Measurements from ENCODE around the gene FAM187B. TPM values are rescaled to one million over a fixed set of nuclear protein-coding genes. Genes with fewer than 3 reads are reported as not detected.

FAM187B gene
- total RNA-seq, 4 donors from 2014 or later: not detected

DNA sequence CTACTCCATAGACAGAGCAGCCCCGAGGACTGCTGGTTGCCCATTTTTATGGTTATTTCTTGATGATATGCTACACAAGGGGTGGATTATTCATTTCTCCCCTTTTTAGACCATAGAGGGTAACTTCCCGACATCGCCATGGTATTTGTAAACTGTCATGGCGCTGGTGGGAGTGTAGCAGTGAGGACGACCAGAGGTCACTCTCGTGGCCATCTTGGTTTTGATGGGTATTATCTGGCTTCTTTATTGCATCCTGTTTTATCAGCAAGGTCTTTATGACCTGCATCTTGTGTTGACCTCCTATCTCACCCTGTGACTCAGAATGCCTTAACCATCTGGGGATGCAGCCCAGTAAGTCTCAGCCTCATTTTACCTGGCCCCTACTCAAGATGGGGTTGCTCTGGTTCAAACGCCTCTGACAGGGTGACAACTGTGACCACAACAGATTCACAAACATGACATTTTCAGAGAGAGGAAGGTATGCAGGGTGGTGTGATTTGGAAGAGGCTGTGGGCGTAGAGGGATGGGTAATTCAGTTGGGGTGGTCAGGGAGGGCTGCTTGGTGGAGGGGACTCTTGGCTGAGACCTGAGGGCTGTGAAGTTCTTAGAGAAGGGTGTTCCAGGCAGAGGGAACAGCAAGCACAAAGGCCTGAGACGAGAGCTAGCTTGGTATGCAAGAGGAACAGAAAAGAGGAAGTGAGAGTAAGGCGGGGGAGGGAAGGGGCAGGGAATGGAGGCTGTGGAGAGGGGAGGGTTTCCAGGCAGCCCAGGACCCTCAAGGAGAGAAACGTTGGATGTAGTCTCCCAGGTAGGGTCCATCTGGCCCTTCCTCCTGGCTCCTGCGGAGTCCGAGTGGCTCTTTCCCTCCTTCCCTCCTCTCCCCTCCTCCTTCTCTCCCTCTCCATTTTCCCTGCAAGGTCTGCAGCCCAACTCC lies 23.5 kb downstream of the FAM187B start:
- TF ChIP-seq, protein P1, sequence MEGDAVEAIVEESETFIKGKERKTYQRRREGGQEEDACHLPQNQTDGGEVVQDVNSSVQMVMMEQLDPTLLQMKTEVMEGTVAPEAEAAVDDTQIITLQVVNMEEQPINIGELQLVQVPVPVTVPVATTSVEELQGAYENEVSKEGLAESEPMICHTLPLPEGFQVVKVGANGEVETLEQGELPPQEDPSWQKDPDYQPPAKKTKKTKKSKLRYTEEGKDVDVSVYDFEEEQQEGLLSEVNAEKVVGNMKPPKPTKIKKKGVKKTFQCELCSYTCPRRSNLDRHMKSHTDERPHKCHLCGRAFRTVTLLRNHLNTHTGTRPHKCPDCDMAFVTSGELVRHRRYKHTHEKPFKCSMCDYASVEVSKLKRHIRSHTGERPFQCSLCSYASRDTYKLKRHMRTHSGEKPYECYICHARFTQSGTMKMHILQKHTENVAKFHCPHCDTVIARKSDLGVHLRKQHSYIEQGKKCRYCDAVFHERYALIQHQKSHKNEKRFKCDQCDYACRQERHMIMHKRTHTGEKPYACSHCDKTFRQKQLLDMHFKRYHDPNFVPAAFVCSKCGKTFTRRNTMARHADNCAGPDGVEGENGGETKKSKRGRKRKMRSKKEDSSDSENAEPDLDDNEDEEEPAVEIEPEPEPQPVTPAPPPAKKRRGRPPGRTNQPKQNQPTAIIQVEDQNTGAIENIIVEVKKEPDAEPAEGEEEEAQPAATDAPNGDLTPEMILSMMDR (IDR thresholded peaks at IDR 0.05; ENCODE audit: low read depth): no peak

DNA sequence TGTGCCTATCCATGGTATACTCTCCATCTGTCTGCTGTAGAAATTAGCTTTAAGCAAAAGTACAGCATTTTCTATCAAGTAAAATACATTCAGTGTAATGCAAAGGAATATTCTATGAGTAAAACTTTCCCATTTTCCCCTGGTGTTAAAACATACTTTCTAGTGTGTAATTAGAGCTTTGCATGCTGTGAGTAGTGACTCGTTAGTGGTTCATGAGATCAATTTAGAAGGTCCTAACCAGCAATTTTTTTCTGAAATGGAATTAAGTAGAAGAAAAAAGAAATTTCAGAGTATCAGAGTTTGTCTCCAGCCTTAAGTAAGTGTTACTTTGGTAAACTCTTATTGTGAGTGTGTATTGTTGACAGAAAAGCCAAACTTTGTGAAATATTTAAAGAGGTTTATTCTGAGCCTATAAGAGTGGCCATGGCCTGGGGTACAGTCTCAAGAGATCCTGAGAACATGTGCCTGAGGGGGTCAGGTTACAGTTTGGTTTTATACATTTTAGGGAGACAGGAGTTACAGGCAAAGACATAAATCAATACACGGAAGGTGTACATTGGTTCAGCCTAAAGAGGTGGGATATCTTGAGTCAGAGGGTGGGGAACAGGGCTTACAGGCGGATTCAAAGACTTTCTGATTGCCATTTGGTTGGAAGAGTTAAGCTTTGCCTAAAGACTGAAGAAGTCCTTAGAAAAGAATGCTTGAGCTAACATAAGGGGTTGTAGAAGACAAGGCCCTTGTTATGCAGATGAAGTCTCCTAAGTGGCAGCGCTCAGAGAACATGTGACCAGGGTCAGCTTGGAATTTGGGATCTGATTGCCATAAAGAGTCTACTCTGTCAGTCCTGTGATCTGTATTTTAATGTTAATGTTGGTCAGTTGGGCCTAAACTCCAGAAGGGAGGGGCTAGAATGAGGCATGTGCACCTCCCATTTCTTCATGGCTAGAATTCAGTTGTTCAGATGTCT lies 25.5 kb downstream of the FAM187B start:
- TF ChIP-seq, protein P1 (IDR thresholded peaks at IDR 0.05; ENCODE audit: low read depth): no peak

DNA sequence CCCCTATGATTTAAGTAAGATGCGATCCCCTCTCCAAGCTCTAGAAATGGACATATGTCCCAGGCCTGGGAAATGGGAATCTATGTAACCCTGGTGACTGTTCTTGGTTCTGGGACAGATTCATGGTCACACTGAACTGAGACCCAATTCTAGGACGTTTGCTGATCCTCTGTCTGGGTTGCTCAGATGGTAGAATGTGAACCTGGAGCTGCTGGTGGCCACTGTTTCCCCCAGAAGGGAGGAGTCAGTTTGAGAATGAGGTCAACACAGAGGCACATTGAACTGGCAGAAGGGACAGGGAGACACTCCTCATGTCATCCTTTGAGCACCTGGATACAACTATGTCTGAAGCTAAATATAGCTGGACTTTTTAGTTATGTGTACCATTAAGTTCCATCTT lies 29.1 kb downstream of the FAM187B start:
- TF ChIP-seq, protein P1 (IDR thresholded peaks at IDR 0.05; ENCODE audit: low read depth): no peak

DNA sequence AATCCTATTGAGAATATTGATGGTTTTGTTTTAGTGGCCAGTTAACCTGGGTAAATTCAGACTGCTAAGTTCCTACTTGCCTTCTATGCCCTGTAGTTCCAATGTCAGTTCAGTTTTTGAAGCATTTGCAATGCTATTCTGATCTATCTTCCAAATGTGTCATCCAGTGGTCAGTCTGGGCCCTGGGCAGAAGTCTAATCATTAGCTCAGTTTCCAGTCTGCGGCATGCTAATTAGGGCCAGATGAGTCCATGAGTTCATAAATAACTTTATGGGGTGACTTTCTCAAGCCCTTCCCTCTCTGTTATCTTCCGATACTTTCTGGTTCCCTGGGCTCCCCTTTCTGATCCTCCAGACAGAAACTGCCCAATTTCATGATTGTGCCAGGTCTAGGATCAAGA lies 32.7 kb downstream of the FAM187B start:
- TF ChIP-seq, protein P1 (IDR thresholded peaks at IDR 0.05; ENCODE audit: low read depth): no peak

DNA sequence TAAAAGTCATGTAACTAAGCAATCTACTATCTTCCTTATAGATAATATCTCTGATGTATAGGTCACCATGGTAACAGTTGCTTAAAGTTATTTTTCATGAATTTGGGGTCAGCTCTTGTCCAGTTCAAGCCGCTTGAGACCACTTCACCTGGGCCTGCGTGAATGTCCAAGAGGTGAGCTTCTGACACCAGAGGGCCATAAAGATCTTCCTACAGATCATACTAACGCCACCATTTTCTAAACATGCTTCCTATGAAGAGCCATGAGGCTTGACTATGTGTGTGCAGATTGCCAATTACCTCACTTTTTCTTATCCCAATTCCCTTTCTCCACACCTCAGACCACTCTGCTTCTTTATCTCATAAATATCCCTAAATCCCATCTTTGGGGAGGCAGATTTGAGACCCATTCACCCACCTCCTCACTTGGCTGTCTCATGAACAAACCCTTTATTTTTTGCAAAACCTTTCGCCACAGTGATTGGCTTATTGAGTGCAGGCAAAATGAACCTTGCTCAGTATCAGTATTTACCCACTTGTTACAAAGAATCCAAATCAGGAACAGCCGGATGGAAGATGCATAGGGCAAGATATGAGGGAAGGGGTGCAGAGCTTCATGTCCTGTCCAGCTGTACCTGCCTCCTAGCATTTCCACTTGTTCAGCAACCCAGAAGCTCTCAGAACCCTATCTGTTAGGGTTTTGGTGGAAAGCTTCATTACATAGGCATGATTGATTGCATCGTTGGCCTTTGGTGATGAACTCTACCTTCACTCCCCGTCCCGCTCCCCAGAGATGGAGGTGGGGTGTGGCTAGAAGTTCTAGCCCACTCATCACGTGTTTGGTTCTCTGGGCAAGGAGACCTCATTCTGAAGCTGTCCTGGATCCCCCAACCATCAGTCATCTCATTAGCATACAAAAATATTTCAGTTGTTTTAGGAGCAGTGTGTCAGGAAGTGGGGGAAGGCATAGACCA lies 34.2 kb downstream of the FAM187B start:
- TF ChIP-seq, protein P1 (IDR thresholded peaks at IDR 0.05; ENCODE audit: low read depth): no peak

DNA sequence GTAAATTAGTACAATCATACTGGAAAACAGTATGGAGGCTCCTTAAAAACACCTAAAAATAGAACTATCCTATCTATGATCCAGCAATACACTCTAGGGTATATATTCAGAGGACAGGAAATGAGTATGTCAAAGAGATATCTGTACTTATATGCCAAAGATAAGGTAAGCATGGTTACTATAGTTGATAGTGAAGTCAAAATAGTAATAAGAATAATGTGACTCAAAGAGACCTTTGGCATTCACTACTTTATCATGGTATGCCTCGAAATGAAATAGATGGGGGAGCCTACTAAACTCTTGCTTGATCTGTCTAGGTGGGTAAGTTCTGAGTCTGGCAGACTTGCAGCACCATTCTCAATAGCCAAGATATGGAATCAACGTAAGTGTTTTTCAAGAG lies 43.7 kb downstream of the FAM187B start:
- TF ChIP-seq, protein P1 (IDR thresholded peaks at IDR 0.05; ENCODE audit: low read depth): no peak

Measured in subcutaneous adipose tissue (tissue), 4 donors.